GM23338 (cell line): ENCODE data around the gene ZNRF2. TPM values are rescaled to one million over a fixed set of nuclear protein-coding genes. Genes with fewer than 3 reads are reported as not detected.

Experiments used
- ATAC-seq: fragments of 200-7000 bp; cut with Tn5 transposase; 3 replicates; pipeline ENCODE4 v1.9.1; 2020
- DNase-seq: peaks from one replicate; pipeline ENCODE4 v3.0.0-alpha.2; 2015; ENCODE audit warnings: low spot score
- H2AFZ ChIP-seq: fragments of 200-600 bp; sonication (generic); 2 replicates; pipeline ENCODE4 v1.8.0; 2016; ENCODE audit warnings: antibody characterized with exemption, mild to moderate bottlenecking, moderate library complexity
- H3F3A ChIP-seq: fragments of 200-600 bp; sonication (generic); replicated peaks from 2 replicates; pipeline ENCODE4 v1.8.0; 2017; ENCODE audit warnings: antibody characterized with exemption, mixed run types, low read depth
- H3K27ac ChIP-seq: fragments of 200-600 bp; sonication (generic); 2 replicates; pipeline ENCODE4 v1.6.1; 2016; ENCODE audit warnings: low read depth
- H3K27me3 ChIP-seq: fragments of 200-600 bp; sonication (generic); 2 replicates; pipeline ENCODE4 v1.8.0; 2016; ENCODE audit warnings: mild to moderate bottlenecking, mixed run types, moderate library complexity; ENCODE audit not compliant: insufficient read depth
- H3K36me3 ChIP-seq: fragments of 200-600 bp; sonication (generic); 2 replicates; pipeline ENCODE4 v1.8.0; 2016; ENCODE audit warnings: mild to moderate bottlenecking; ENCODE audit not compliant: insufficient read depth
- H3K4me1 ChIP-seq: fragments of 200-600 bp; sonication (generic); 2 replicates; pipeline ENCODE4 v1.8.0; 2016; ENCODE audit warnings: mild to moderate bottlenecking, moderate library complexity; ENCODE audit not compliant: insufficient read depth
- H3K4me2 ChIP-seq: fragments of 200-600 bp; sonication (generic); 2 replicates; pipeline ENCODE4 v1.7.1; 2017; ENCODE audit warnings: mixed run types
- H3K4me3 ChIP-seq: fragments of 200-600 bp; sonication (generic); 2 replicates; pipeline ENCODE4 v1.6.1; 2016; ENCODE audit warnings: mixed run types
- H3K79me2 ChIP-seq: fragments of 200-600 bp; sonication (generic); replicated peaks from 2 replicates; pipeline ENCODE4 v1.8.0; 2017; ENCODE audit warnings: mild to moderate bottlenecking; ENCODE audit not compliant: insufficient read depth
- H3K9me2 ChIP-seq: fragments of 200-600 bp; sonication (generic); 2 replicates; pipeline ENCODE4 v1.8.0; 2017; ENCODE audit not compliant: insufficient read depth
- H4K20me1 ChIP-seq: fragments of 200-600 bp; sonication (generic); replicated peaks from 2 replicates; pipeline ENCODE4 v1.8.0; 2017; ENCODE audit warnings: mild to moderate bottlenecking; ENCODE audit not compliant: insufficient read depth
- H3K27ac Mint-ChIP-seq: 2 replicates; pipeline ENCODE4 v1.8.0; 2020; ENCODE audit warnings: inconsistent platforms, mild to moderate bottlenecking, moderate library complexity, mixed read lengths
- H3K27me3 Mint-ChIP-seq: 3 replicates; pipeline ENCODE4 v1.8.0; 2022; ENCODE audit warnings: low read depth, mild to moderate bottlenecking, moderate library complexity, mixed read lengths, inconsistent platforms; ENCODE audit not compliant: insufficient read depth, poor library complexity
- H3K36me3 Mint-ChIP-seq: 3 replicates; pipeline ENCODE4 v1.8.0; 2021; ENCODE audit warnings: low read depth, mild to moderate bottlenecking, inconsistent platforms, moderate library complexity, mixed read lengths
- H3K4me1 Mint-ChIP-seq: 3 replicates; pipeline ENCODE4 v1.8.0; 2020; ENCODE audit warnings: mild to moderate bottlenecking, inconsistent platforms, mixed read lengths
- H3K4me3 Mint-ChIP-seq: 3 replicates; pipeline ENCODE4 v1.8.0; 2021; ENCODE audit warnings: moderate library complexity, mild to moderate bottlenecking, inconsistent platforms, mixed read lengths
- H3K9me3 Mint-ChIP-seq: 3 replicates; pipeline ENCODE4 v1.8.0; 2020; ENCODE audit warnings: moderate library complexity, mild to moderate bottlenecking, inconsistent platforms, mixed read lengths
- CREB1 ChIP-seq: fragments of 250-450 bp; sonication (Bioruptor Pico); IDR thresholded peaks from 2 replicates; pipeline ENCODE4 v1.5.0; 2020; ENCODE audit warnings: low read depth, mild to moderate bottlenecking, moderate library complexity
- EZH2 ChIP-seq: fragments of 200-600 bp; sonication (generic); IDR thresholded peaks from one replicate; pipeline ENCODE4 v1.8.0; 2017; ENCODE audit warnings: antibody characterized with exemption, mild to moderate bottlenecking, low read depth; ENCODE audit not compliant: unreplicated experiment
- EZH2phosphoT487 ChIP-seq: fragments of 200-600 bp; sonication (generic); IDR thresholded peaks from one replicate; pipeline ENCODE4 v1.8.1; 2018; ENCODE audit warnings: antibody characterized with exemption; ENCODE audit not compliant: unreplicated experiment
- JUNB ChIP-seq: IDR thresholded peaks from one replicate; pipeline ENCODE4 v1.6.1; 2016; ENCODE audit warnings: antibody characterized with exemption; ENCODE audit not compliant: unreplicated experiment
- POLR2AphosphoS5 ChIP-seq: IDR thresholded peaks from 2 replicates; pipeline ENCODE4 v1.6.1; 2016; ENCODE audit warnings: antibody characterized with exemption, low read depth
- STAT1 ChIP-seq: IDR thresholded peaks from one replicate; pipeline ENCODE4 v1.6.1; 2016; ENCODE audit warnings: antibody characterized with exemption; ENCODE audit not compliant: unreplicated experiment
- ZNF331 ChIP-seq: fragments of 250-450 bp; sonication (Bioruptor Pico); IDR thresholded peaks from 2 replicates; pipeline ENCODE4 v1.5.0; 2020; ENCODE audit warnings: low read depth, mild to moderate bottlenecking, moderate library complexity
- polyA plus RNA-seq: library from polyadenylated mRNA; unstranded; fragments of >200 nt; fragmentation: Nextera tagmentation; extraction: Ambion mirVana; gene quantifications from 2 replicates; pipeline ENCODE4 v1.2.1, GENCODE V29; 2016
- total RNA-seq: library from RNA; depleted of rRNA; stranded (reverse); fragments of >200 nt; shearing (Covaris generic); gene quantifications from 2 replicates; pipeline ENCODE4 v1.2.3, GENCODE V29; 2014
- TF ChIP-seq, protein P1 (sequence below): IDR thresholded peaks from one replicate; pipeline ENCODE4 v1.6.1; 2018; ENCODE audit warnings: antibody characterized with exemption; ENCODE audit not compliant: unreplicated experiment
- TF ChIP-seq, protein P2 (sequence below): fragments of 250-450 bp; sonication (Bioruptor Pico); IDR thresholded peaks from 2 replicates; pipeline ENCODE4 v1.5.0; 2020; ENCODE audit warnings: mild to moderate bottlenecking, moderate library complexity
- TF ChIP-seq, protein P3 (sequence below), 2 experiments: fragments of 200-600 bp in 1 of 2; sonication (generic) in 1 of 2; conservative IDR thresholded peaks; 2 replicates each; pipeline versions ENCODE4 v1.5.1 to v1.6.1; 2016 to 2017; ENCODE audit warnings: antibody characterized with exemption in 2 of 2, low read depth in 2 of 2, mild to moderate bottlenecking in 2 of 2, moderate library complexity in 1 of 2

ZNRF2 gene
- total and polyA plus RNA-seq, 2 experiments from 2014 or later: 6.0 to 34.7 TPM

GRCh38 chr7:30268586-30268985 is 15.8 kb upstream of the ZNRF2 start (continued):
- TF ChIP-seq, protein P1, sequence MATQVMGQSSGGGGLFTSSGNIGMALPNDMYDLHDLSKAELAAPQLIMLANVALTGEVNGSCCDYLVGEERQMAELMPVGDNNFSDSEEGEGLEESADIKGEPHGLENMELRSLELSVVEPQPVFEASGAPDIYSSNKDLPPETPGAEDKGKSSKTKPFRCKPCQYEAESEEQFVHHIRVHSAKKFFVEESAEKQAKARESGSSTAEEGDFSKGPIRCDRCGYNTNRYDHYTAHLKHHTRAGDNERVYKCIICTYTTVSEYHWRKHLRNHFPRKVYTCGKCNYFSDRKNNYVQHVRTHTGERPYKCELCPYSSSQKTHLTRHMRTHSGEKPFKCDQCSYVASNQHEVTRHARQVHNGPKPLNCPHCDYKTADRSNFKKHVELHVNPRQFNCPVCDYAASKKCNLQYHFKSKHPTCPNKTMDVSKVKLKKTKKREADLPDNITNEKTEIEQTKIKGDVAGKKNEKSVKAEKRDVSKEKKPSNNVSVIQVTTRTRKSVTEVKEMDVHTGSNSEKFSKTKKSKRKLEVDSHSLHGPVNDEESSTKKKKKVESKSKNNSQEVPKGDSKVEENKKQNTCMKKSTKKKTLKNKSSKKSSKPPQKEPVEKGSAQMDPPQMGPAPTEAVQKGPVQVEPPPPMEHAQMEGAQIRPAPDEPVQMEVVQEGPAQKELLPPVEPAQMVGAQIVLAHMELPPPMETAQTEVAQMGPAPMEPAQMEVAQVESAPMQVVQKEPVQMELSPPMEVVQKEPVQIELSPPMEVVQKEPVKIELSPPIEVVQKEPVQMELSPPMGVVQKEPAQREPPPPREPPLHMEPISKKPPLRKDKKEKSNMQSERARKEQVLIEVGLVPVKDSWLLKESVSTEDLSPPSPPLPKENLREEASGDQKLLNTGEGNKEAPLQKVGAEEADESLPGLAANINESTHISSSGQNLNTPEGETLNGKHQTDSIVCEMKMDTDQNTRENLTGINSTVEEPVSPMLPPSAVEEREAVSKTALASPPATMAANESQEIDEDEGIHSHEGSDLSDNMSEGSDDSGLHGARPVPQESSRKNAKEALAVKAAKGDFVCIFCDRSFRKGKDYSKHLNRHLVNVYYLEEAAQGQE: no peak
- TF ChIP-seq, protein P2, sequence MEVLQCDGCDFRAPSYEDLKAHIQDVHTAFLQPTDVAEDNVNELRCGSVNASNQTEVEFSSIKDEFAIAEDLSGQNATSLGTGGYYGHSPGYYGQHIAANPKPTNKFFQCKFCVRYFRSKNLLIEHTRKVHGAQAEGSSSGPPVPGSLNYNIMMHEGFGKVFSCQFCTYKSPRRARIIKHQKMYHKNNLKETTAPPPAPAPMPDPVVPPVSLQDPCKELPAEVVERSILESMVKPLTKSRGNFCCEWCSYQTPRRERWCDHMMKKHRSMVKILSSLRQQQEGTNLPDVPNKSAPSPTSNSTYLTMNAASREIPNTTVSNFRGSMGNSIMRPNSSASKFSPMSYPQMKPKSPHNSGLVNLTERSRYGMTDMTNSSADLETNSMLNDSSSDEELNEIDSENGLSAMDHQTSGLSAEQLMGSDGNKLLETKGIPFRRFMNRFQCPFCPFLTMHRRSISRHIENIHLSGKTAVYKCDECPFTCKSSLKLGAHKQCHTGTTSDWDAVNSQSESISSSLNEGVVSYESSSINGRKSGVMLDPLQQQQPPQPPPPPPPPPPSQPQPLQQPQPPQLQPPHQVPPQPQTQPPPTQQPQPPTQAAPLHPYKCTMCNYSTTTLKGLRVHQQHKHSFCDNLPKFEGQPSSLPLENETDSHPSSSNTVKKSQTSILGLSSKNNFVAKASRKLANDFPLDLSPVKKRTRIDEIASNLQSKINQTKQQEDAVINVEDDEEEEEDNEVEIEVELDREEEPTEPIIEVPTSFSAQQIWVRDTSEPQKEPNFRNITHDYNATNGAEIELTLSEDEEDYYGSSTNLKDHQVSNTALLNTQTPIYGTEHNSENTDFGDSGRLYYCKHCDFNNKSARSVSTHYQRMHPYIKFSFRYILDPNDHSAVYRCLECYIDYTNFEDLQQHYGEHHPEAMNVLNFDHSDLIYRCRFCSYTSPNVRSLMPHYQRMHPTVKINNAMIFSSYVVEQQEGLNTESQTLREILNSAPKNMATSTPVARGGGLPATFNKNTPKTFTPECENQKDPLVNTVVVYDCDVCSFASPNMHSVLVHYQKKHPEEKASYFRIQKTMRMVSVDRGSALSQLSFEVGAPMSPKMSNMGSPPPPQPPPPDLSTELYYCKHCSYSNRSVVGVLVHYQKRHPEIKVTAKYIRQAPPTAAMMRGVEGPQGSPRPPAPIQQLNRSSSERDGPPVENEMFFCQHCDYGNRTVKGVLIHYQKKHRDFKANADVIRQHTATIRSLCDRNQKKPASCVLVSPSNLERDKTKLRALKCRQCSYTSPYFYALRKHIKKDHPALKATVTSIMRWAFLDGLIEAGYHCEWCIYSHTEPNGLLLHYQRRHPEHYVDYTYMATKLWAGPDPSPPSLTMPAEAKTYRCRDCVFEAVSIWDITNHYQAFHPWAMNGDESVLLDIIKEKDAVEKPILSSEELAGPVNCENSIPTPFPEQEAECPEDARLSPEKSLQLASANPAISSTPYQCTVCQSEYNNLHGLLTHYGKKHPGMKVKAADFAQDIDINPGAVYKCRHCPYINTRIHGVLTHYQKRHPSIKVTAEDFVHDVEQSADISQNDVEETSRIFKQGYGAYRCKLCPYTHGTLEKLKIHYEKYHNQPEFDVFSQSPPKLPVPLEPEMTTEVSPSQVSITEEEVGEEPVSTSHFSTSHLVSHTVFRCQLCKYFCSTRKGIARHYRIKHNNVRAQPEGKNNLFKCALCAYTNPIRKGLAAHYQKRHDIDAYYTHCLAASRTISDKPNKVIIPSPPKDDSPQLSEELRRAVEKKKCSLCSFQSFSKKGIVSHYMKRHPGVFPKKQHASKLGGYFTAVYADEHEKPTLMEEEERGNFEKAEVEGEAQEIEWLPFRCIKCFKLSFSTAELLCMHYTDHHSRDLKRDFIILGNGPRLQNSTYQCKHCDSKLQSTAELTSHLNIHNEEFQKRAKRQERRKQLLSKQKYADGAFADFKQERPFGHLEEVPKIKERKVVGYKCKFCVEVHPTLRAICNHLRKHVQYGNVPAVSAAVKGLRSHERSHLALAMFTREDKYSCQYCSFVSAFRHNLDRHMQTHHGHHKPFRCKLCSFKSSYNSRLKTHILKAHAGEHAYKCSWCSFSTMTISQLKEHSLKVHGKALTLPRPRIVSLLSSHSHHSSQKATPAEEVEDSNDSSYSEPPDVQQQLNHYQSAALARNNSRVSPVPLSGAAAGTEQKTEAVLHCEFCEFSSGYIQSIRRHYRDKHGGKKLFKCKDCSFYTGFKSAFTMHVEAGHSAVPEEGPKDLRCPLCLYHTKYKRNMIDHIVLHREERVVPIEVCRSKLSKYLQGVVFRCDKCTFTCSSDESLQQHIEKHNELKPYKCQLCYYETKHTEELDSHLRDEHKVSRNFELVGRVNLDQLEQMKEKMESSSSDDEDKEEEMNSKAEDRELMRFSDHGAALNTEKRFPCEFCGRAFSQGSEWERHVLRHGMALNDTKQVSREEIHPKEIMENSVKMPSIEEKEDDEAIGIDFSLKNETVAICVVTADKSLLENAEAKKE (CRISPR knock-in tag): no peak

GRCh38 chr7:30269490-30269889 is 14.9 kb upstream of the ZNRF2 start:
- ATAC-seq: no peak
- Histone ChIP-seq H3K27ac (no peak overlapping the region), H4K20me1 (no peaks in the 10 kb centered on the region), H3F3A (no peaks in the 10 kb centered on the region), H2AFZ (no peak overlapping the region), H3K4me3 (no peak overlapping the region), H3K79me2 (no peaks in the 10 kb centered on the region), H3K4me2 (no peak overlapping the region), H3K9me2 (no peaks in the 10 kb centered on the region), H3K27me3 (no peaks in the 10 kb centered on the region), H3K36me3 (no peaks in the 10 kb centered on the region), H3K4me1 (peaks cover 4% of the 10 kb centered on the region)
- Mint-ChIP-seq H3K4me3 (no peak overlapping the region), H3K27me3 (no peaks in the 10 kb centered on the region), H3K9me3 (no peaks in the 10 kb centered on the region), H3K36me3 (no peaks in the 10 kb centered on the region), H3K27ac (no peak overlapping the region), H3K4me1 (0 out of 3 replicates have a peak, but pooled peaks cover 2% of the 10 kb centered on the region)
- no peak for DNase-seq
- TF ChIP-seq STAT1: no peak
- no peak for TF ChIP-seq EZH2phosphoT487
- TF ChIP-seq POLR2AphosphoS5: no peak
- TF ChIP-seq ZNF331 (CRISPR knock-in tag): no peak
- TF ChIP-seq EZH2: no peak
- TF ChIP-seq JUNB: no peak
- no peak for TF ChIP-seq CREB1 (CRISPR knock-in tag)
- TF ChIP-seq, protein P3, sequence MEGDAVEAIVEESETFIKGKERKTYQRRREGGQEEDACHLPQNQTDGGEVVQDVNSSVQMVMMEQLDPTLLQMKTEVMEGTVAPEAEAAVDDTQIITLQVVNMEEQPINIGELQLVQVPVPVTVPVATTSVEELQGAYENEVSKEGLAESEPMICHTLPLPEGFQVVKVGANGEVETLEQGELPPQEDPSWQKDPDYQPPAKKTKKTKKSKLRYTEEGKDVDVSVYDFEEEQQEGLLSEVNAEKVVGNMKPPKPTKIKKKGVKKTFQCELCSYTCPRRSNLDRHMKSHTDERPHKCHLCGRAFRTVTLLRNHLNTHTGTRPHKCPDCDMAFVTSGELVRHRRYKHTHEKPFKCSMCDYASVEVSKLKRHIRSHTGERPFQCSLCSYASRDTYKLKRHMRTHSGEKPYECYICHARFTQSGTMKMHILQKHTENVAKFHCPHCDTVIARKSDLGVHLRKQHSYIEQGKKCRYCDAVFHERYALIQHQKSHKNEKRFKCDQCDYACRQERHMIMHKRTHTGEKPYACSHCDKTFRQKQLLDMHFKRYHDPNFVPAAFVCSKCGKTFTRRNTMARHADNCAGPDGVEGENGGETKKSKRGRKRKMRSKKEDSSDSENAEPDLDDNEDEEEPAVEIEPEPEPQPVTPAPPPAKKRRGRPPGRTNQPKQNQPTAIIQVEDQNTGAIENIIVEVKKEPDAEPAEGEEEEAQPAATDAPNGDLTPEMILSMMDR (conservative IDR thresholded peaks at IDR 0.05; ENCODE audit: low read depth in 2 of 2): no peak
- TF ChIP-seq, protein P1: no peak
